ENCODE data around the gene DPYSL4. TPM values are rescaled to one million over a fixed set of nuclear protein-coding genes. Genes with fewer than 3 reads are reported as not detected.

DPYSL4 gene
- total RNA-seq, 1 experiment from 2014 or later, result 26.3 TPM

DNA sequence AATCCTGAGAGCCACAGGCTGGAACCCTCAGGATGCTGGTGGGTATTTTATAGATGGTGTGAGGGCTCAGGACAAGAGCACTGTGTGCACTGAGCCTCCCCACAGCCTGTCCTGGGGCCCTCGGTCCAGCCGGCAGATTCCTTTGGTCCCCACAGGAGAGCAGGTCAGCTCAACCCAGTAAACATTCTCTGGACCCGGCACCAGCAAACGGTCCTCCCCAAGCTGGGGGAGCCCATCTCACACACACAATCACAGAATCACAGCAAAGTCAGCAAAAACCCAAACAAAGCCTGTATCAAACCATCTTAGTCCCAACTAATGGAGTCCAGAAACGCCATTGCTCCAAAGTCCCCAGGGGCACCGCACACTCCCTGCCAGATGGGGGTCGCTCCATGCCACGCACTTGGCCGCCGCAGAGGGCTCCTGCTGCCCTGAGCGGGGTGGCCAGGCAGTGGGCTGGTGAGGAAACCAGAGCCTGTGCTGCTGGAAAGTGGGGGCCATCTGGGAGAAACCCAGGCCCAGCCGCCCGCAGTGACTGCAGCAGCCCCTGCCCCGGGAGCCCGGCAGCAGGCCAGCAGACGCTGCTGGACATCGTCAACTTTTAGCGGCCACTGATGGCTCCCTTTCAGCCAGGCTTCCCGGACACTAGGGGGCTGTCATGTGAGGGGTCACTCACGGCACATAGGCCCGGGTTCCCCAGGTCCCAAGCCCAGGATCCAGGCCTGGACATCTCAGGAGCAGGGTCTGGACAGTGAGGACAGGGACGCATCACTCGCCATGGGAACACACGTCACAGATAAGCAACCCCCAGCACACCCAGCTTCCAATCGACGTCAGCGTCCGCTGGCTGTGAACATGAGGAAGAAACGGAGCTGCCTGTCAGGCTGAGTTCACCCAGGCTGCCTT lies 52.6 kb downstream of the DPYSL4 start:
- Histone ChIP-seq H3K4ac (ENCODE audit: low read depth, low read length) (no peak overlapping the region), H3K4me2 (ENCODE audit: insufficient read depth, insufficient read length, low read length) (no peak overlapping the region), H3K23ac (ENCODE audit: insufficient read length, low read depth, low read length) (no peak overlapping the region), H3K23me2 (ENCODE audit: insufficient read length, low read depth, low read length, poor library complexity, severe bottlenecking) (no peaks in the 10 kb centered on the region), H3K56ac (ENCODE audit: insufficient read length, low read depth, low read length) (no peak overlapping the region), H3K9ac (ENCODE audit: extremely low read depth, insufficient read length, low read length) (no peak overlapping the region), H4K8ac (replicated peaks; ENCODE audit: insufficient read length, low read depth, low read length) (no peak overlapping the region), H2BK5ac (ENCODE audit: insufficient read length, low read length) (no peak overlapping the region), H2BK15ac (ENCODE audit: low read depth, low read length) (no peak overlapping the region), H3T11ph (ENCODE audit: low read length) (no peak overlapping the region), H2AK5ac (ENCODE audit: insufficient read length, low read length) (no peak overlapping the region), H2BK12ac (ENCODE audit: insufficient read length, low read depth, low read length) (no peak overlapping the region), H2BK120ac (ENCODE audit: low read depth, low read length, poor library complexity, severe bottlenecking) (no peak overlapping the region), H3K79me1 (ENCODE audit: insufficient read depth, low read depth, low read length, poor library complexity, severe bottlenecking) (no peaks in the 10 kb centered on the region), H4K91ac (ENCODE audit: insufficient read length, low read depth, low read length) (no peak overlapping the region), H3K79me2 (ENCODE audit: insufficient read depth, low read length) (no peaks in the 10 kb centered on the region), H3K27ac (ENCODE audit: insufficient read length, low read depth, low read length) (no peak overlapping the region), H2BK20ac (ENCODE audit: low read depth, low read length, poor library complexity, severe bottlenecking) (no peak overlapping the region), H3K9me3 (ENCODE audit: control insufficient read depth, low read depth, low read length) (no peaks in the 10 kb centered on the region), H3K14ac (ENCODE audit: insufficient read depth, low read length) (no peak overlapping the region), H3K27me3 (ENCODE audit: insufficient read depth, low read length) (no peaks in the 10 kb centered on the region), H3K18ac (ENCODE audit: insufficient read length, low read depth, low read length) (no peak overlapping the region), H4K5ac (ENCODE audit: insufficient read length, low read depth, low read length) (no peak overlapping the region), H4K20me1 (ENCODE audit: control insufficient read depth, insufficient read depth, insufficient read length) (no peaks in the 10 kb centered on the region), H2AFZ (ENCODE audit: low read length) (no peak overlapping the region), H3K4me1 (ENCODE audit: insufficient read depth, low read length) (no peaks in the 10 kb centered on the region)
- Mint-ChIP-seq H3K4me3 (no peak overlapping the region), H3K27ac (no peak overlapping the region; a peak in 1 of 7 replicates), H3K4me1 (peaks cover 10 to 25% of the 10 kb centered on the region in 2 experiments), H3K36me3 (ENCODE audit: insufficient read depth in 1 of 3, low read depth in 3 of 3) (no peaks in the 10 kb centered on the region), H3K27me3 (ENCODE audit: low read depth) (no peaks in the 10 kb centered on the region), H3K9me3 (no peaks in the 10 kb centered on the region; a peak in 1 of 5 replicates)
- no CpG with 5 or more reads among the region's 29 CpGs for WGBS (ENCODE audit: extremely low coverage, insufficient read length, low lambda C conversion rate)
- TF ChIP-seq, protein P1, sequence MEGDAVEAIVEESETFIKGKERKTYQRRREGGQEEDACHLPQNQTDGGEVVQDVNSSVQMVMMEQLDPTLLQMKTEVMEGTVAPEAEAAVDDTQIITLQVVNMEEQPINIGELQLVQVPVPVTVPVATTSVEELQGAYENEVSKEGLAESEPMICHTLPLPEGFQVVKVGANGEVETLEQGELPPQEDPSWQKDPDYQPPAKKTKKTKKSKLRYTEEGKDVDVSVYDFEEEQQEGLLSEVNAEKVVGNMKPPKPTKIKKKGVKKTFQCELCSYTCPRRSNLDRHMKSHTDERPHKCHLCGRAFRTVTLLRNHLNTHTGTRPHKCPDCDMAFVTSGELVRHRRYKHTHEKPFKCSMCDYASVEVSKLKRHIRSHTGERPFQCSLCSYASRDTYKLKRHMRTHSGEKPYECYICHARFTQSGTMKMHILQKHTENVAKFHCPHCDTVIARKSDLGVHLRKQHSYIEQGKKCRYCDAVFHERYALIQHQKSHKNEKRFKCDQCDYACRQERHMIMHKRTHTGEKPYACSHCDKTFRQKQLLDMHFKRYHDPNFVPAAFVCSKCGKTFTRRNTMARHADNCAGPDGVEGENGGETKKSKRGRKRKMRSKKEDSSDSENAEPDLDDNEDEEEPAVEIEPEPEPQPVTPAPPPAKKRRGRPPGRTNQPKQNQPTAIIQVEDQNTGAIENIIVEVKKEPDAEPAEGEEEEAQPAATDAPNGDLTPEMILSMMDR (conservative IDR thresholded peaks at IDR 0.05), result no peak
- no peak for DNase-seq

All from H9 (cell line).